HG03354 (cell line): ENCODE measurements around the gene NRM.

ENCODE experiments used
- ATAC-seq: cut with Tn5 transposase; IDR thresholded peaks from one replicate; pipeline ENCODE4 v1.9.1; 2021; ENCODE audit warnings: mild to moderate bottlenecking; ENCODE audit not compliant: unreplicated experiment, poor library complexity, severe bottlenecking

The NRM gene

DNA sequence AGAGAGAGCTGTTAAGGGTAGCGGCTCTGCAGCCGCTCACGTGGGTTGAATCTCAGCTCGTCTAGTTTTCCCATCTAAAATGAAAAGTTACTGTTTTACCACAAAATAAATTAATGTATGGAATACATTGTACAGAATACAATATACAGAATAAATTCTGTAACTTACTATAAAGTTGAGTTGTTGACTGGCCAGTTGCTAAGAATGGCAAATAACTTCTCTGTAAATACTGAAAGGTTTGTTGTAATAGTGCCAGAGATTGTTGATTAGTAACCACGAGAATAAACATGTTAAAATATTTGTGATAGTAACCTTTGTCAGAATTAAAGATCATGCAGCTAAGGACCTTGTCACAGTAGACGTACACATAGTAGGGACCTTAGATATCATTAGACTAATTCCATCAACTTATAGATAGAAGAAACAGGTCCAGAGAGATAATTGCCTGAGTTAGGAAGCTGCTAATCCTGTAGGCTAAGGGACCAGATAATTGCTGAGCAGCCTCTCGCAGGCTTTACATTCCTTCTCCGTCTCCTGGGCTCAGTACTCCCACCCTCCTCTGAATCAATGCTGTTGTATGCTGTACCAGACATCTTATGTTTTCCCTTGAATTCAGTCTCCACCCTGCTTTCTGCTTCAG is 544 bp upstream of the NRM start:
- no peak for ATAC-seq

GRCh38 chr6:30689985-30690384 is 799 bp downstream of the NRM start:
- no peak for ATAC-seq

GRCh38 chr6:30689022-30689865 is 1.5 kb downstream of the NRM start:
- no peak for ATAC-seq

DNA sequence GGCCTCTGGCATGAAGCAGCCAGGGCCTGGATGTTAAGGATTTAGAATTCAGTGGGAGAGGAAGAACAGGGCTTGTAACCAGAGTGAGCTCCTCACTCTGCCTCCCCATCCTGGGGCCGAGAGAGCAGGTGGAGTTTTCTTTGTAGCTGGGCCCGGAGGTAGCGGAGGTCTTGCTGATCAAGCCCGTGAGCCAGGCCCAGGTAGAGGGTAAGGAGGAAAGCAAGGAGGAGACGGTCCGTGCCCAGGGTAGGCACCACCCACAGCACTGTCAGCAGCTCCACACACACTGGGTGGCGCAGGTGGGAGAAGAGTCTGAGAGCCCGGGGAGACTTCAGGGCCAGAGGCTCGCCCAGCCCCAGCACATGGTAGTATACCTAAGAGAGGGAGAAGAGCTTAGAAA is 2.2 kb downstream of the NRM start:
- no peak for ATAC-seq

DNA sequence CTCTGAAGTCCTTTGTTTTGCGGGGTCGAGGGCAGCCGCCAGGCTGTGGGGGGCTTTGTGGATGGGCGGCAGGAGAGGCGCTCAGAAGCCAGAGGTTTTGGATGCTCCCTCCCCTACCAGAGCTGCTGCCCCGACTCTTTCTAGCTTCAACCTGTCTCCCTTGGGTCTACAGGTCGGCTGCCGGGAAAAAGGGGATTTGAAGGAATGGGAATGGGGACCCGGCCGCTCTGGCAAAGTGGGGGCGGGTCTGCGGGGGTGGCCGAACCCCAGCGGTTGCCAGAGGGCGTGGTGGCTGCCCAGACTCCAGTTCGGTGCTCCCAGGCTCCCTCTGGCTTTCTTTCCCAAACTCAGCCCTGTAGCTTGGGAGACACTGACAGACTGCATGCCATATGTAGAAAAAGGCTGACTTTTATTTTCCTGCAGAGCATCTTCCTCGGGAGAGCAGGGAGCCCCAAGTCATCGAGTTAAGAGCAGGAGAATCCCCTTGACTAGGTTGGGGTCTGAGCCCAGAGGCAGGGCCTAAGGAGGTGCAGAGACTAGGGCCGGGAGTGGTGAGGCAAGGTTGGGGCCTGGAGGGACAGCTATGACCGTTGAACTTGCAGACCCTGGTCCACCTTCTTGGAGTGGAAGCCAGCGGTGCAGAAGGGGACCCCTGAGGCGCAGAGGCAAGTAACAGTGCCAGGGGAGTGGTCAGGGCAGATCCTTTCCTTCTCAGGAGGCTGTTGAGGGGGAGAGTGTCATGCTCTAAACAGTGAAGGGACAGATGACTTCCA is 2.9 kb downstream of the NRM start:
- no peak for ATAC-seq

GRCh38 chr6:30686908-30687658 is 3.7 kb downstream of the NRM start:
- ATAC-seq, result peak; percentile 51

DNA sequence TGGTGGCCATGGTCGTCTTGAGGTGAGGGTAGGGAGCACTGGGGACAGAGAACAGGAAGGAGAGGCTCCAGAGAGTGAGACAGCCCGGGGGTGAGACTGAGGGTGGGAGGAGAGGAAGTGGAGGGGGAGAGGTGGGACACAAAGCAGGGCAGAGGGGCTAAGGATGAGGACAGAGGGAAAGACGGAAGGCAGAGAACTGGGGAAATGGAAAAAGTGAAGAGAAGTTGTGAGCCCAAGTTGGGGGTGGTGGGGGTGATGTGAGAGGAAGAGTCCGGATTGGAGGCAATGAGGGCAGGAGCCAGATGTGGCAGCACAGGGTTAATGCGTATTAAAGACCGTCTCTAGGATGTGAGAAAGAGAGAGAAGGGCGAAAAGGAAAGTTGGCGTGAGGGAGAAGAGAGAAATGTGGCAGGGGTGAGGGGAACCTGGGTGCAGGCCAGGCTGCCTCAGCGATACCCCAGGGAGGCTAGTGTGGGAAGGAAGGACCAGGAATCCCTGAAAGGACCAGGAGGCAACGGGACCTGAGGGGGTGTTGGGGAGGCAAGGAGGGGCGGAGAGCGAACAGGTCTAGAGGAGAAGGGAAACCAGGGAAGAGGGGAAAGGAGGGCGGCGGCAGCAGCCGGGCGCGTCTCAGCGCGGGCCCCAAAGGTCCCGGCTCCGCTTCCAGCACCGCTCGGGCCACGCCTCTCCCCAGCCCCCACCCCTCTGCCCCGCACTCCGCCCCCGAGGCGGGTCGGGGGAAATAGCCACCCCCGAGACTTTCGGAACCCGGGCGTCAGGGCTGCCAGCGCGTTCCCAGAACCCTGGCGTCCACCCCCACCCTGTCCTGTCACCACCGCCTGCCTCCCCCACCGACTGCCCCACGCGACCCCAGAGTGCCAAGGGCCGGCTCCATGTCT is 4.5 kb downstream of the NRM start, which contains the start of gene PPP1R18:
PPP1R18 (minus strand) TSS at position 637 of the 899 bp plus-strand sequence; CDS start at position 10, 627 bp downstream.
- peak; percentile 17 for ATAC-seq

DNA sequence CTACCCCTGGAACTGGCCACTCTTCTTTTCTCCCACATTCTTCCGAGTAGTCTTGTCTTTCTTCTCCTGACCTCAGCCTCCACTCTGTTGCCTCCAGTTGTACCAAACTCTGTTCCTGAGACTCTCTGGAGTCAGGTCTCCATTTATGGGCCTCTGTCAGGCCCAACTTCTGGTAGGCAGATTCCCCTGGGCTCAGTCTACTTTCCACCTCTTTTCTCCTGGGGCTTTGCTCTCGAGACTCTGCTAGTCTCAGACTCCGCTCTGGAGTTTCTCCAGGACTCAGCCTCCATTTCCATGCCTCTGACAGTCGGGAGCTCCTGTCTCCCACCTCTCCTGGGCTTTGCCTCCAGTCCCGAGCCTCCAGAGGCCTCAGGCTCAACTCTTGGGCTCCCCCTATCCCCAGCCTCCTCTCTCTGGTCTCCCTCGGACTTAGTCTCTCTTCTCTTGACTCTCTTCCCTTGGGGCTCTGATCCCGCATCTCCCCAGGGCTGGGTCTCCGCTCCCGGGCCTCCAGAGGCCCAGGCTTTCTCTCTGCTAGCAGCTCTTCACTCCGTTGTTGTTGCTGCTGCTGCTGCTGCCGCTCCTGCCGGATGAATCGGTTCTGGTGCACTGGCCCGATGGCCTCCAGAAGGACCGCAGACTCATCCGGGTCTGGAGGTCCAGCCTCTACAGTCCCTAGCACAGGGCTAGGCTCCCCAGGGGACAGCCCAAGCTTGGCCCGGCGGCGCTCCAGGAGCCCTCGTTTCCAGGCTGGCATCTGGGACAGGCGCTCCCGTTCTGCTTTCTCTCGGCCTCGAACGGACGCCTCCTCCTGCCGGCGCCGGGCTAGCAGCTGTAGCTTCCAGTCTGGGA is 5.4 kb downstream of the NRM start:
- no peak for ATAC-seq

- no peak for ATAC-seq
Measured at GRCh38 chr6:30684386-30685156, 6.2 kb downstream of the NRM start.

DNA sequence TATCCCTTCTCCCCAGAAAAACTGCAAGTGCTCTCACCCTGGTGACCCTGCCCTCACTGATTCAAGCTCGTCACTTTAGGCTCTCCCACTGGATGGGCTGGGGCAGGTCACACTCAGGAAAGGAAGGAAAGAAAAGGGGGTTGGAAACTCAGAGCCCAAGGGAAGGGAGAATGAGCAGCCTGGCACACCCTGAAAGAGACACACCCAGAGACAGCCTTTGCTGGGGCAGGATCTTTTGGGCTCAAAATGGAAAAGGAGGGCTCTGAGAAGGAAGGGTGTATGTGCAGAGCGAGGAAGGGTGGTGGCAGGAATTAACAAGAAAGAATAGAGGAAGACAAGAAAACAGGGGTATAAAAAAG is 6.8 kb downstream of the NRM start:
- no peak for ATAC-seq

DNA sequence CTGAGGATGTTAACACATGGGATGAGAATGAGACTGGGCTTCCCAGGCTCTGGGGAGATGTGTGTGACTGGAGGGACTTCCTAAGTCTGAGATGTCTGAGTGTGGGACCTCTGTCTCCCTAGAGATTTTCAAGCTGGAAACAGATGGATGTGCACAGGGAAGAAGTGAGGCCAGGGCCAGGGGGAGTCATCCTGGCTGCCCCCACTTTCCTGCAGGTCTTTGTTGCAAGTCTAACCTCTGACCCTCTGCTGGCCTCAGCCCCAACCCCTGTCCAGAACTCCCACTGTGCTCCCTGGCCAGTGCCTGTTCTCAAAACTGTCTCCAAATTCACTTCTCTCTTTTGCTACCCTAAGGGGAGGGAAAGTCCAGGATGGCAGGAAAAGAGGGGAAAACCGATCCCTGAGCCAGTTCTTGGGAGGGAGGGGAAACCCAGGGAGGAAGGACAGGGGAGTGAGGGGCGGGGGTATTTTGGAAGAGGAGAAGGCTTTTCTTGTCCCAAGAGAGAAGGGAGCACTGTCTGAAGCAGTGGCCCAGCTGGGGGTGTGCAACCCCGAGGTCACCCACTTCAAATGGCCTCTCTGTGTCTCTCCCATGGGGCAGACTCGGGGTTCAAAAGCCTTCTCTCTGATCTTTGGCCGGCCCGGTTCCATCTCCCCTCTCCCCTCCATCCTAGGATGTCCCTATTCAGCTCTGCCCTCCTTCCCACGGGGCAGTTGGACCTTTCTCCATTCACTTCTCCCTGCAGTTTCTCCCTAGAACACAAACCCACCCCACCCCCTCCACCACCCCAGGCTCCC is 7.4 kb downstream of the NRM start:
- no peak for ATAC-seq

GRCh38 chr6:30682143-30683117 is 8.4 kb downstream of the NRM start:
- peak; percentile 44 for ATAC-seq

DNA sequence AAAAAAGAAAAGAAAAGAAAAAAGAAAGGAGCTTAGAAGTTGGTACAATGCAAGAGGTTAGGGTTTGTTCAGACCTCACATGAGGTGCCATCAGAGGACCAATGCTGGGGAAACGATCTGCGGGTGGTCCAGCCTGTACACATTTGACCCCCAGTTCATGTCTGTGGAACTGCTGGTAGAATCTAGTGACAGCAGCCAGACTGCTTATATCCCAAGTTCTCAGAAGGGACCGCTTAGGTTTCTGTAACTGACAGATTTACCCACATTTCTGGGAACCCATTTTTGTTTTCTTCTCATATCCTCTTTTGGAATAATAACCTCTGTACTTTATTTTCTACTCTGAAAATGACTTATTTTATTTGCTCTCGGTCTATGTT is 9.0 kb downstream of the NRM start:
- ATAC-seq, result no peak

GRCh38 chr6:30679765-30680535 is 10.8 kb downstream of the NRM start:
- ATAC-seq, result no peak
